Jurkat, Clone E6-1 (cell line): ENCODE measurements around the gene ATP6V1G2.

ENCODE experiments used
- DNase-seq: peaks from one replicate; pipeline ENCODE4 v3.0.0-alpha.2; 2011; ENCODE audit warnings: low read depth, low spot score
- H3K4me3 ChIP-seq: 2 replicates; pipeline ENCODE4 v1.5.1; 2011; ENCODE audit warnings: mild to moderate bottlenecking, low read length, control low read depth, moderate library complexity

The ATP6V1G2 gene

GRCh38 chr6:31576897-31577578, 30.6 kb upstream of the ATP6V1G2 start:
- no peak overlapping the region for H3K4me3 ChIP-seq
- peak; percentile 62 for DNase-seq

- no peak overlapping the region for H3K4me3 ChIP-seq
- DNase-seq = no peak
Observed at GRCh38 chr6:31575952-31576685, 29.7 kb upstream of the ATP6V1G2 start.

- no peak within 1 kb of the TSS for H3K4me3 ChIP-seq
- DNase-seq = no peak
Observed at GRCh38 chr6:31575335-31575901, 29.0 kb upstream of the ATP6V1G2 start, which contains the start of gene TNF. TSS of gene TNF (plus strand) at chr6:31575565. CDS start at chr6:31575742, 177 bp downstream.

- no peak for DNase-seq
- H3K4me3 ChIP-seq = no peak overlapping the region
Observed at GRCh38 chr6:31574106-31575061, 28.0 kb upstream of the ATP6V1G2 start.

GRCh38 chr6:31573239-31574105, 27.1 kb upstream of the ATP6V1G2 start:
- H3K4me3 ChIP-seq = no peak overlapping the region
- DNase-seq = no peak

- peak within 1 kb of the TSS; percentile 53 for H3K4me3 ChIP-seq
- no peak for DNase-seq
Observed at GRCh38 chr6:31572041-31572911, 25.9 kb upstream of the ATP6V1G2 start, which contains the start of gene LTA. TSS of gene LTA (plus strand) at chr6:31572289. CDS start at chr6:31572743, 454 bp downstream.

GRCh38 chr6:31569861-31570536, 23.6 kb upstream of the ATP6V1G2 start:
- no peak overlapping the region for H3K4me3 ChIP-seq
- no peak for DNase-seq

GRCh38 chr6:31568537-31568961, 22.1 kb upstream of the ATP6V1G2 start:
- H3K4me3 ChIP-seq = no peak overlapping the region
- DNase-seq = peak; percentile 46

GRCh38 chr6:31567531-31568370, 21.3 kb upstream of the ATP6V1G2 start:
- no peak overlapping the region for H3K4me3 ChIP-seq

GRCh38 chr6:31560697-31561058, 14.3 kb upstream of the ATP6V1G2 start:
- no peak overlapping the region for H3K4me3 ChIP-seq
- DNase-seq = no peak

More at GRCh38 chr6:31567531-31568370, 21.3 kb upstream of the ATP6V1G2 start:
- no peak for DNase-seq

GRCh38 chr6:31559958-31560696, 13.7 kb upstream of the ATP6V1G2 start:
- H3K4me3 ChIP-seq = peak overlapping the region; percentile 44
- DNase-seq = peak; percentile 80

- no peak for DNase-seq
- H3K4me3 ChIP-seq = peak overlapping the region; percentile 44
Observed at GRCh38 chr6:31559606-31559957, 13.2 kb upstream of the ATP6V1G2 start.

GRCh38 chr6:31558631-31559500, 12.5 kb upstream of the ATP6V1G2 start:
- DNase-seq = peak; percentile 84
- H3K4me3 ChIP-seq = peak overlapping the region; percentile 44

- no peak for DNase-seq
- peak overlapping the region; percentile 44 for H3K4me3 ChIP-seq
Observed at GRCh38 chr6:31558318-31558625, 11.9 kb upstream of the ATP6V1G2 start.
